HepG2 (cell line): ENCODE measurements around the gene CD300H.

Experiments used
- FOXM1 ChIP-seq: sonication (generic); formaldehyde crosslinking; IDR thresholded peaks from 2 replicates; pipeline ENCODE4 v1.5.0; 2020; ENCODE audit warnings: missing genetic modification reagents
- FOXP1 ChIP-seq, 2 experiments: fragments of 450-650 bp in 1 of 2; IDR thresholded peaks; 2 replicates each; pipeline ENCODE4 v1.6.1; 2017 to 2018; ENCODE audit warnings: antibody characterized with exemption in 1 of 2
- KDM5A ChIP-seq: fragments of 200-600 bp; sonication (generic); IDR thresholded peaks from 2 replicates; pipeline ENCODE4 v1.7.0; 2018; ENCODE audit warnings: antibody characterized with exemption, mild to moderate bottlenecking, low read length, borderline replicate concordance
- NFE2L1 ChIP-seq: sonication (generic); formaldehyde crosslinking; IDR thresholded peaks from 2 replicates; pipeline ENCODE4 v1.4.0; 2020; ENCODE audit warnings: missing genetic modification reagents, mild to moderate bottlenecking, borderline replicate concordance
- PHF8 ChIP-seq: sonication (generic); formaldehyde crosslinking; IDR thresholded peaks from 2 replicates; pipeline ENCODE4 v1.5.0; 2020; ENCODE audit warnings: missing genetic modification reagents
- SMYD3 ChIP-seq: sonication (generic); formaldehyde crosslinking; IDR thresholded peaks from 2 replicates; pipeline ENCODE4 v1.8.1; 2023; ENCODE audit warnings: mild to moderate bottlenecking, missing genetic modification reagents
- SRSF9 ChIP-seq: fragments of 200-400 bp; formaldehyde crosslinking; IDR thresholded peaks from 2 replicates; pipeline ENCODE4 v1.6.1; 2018; ENCODE audit warnings: borderline replicate concordance, mild to moderate bottlenecking, low read depth, low read length; ENCODE audit not compliant: insufficient read depth, poor library complexity, severe bottlenecking
- ZNF737 ChIP-seq: sonication (generic); formaldehyde crosslinking; IDR thresholded peaks from 2 replicates; pipeline ENCODE4 v1.5.0; 2020; ENCODE audit warnings: missing genetic modification reagents, mild to moderate bottlenecking, borderline replicate concordance

- TF ChIP-seq KDM5A (no peak), FOXM1 (CRISPR knock-in tag) (no peak), PHF8 (CRISPR knock-in tag) (no peak), FOXP1 (IDR thresholded peaks at IDR 0.05) (no peak), FOXP1 (CRISPR knock-in tag; IDR thresholded peaks at IDR 0.05) (no peak), NFE2L1 (CRISPR knock-in tag) (no peak), SMYD3 (CRISPR knock-in tag) (no peak), SRSF9 (no peak), ZNF737 (CRISPR knock-in tag) (no peak)
Measured at GRCh38 chr17:74578979-74579378, 11.7 kb upstream of the CD300H start.
